Activated CD4-positive, alpha-beta T cell treated with anti-CD3 and anti-CD28 coated beads for 1 hour (primary cell): ENCODE measurements around the gene PROX2.

Source experiments
- DNase-seq: peaks from one replicate; pipeline ENCODE4 v3.0.0-alpha.2; 2020

PROX2 gene

DNA sequence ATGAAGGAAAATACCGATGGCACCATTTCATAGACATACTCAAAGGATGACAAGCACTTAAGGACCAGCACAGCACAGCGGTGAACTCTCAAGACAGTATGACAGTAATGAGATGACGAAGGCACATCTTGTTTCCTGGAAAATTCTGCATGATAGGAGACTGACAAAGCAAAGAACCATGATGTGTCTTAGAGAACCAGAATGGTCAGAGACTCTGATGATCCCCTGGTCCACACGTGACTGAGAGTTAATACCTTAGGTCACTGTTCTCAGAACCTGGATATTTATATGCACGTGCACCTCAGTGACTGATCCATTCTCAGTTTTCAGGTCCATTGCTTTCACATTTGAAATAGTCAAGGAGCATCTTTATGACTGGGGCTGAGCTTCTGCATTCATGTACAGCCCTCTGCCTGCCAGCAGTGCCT lies 35.3 kb downstream of the PROX2 start:
- no peak for DNase-seq

DNA sequence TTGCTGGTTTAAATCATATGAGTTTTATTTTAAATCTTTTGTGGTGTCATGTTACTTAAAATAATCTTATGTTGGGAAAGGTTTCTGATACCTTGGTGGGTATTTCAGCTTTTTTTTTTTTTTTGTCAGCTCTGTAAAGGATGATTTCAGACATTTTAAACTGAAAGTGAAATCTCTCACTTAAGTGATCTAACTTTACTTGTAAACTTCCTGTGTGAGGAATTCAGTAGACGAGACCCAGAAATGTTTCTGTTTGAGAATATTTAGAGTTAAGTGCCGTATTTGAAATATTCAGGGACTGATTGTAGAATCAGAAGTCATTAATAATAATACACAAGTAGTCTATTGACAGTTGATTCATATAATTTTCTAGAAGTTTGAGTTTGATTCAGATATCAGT lies 37.8 kb downstream of the PROX2 start:
- no peak for DNase-seq

DNA sequence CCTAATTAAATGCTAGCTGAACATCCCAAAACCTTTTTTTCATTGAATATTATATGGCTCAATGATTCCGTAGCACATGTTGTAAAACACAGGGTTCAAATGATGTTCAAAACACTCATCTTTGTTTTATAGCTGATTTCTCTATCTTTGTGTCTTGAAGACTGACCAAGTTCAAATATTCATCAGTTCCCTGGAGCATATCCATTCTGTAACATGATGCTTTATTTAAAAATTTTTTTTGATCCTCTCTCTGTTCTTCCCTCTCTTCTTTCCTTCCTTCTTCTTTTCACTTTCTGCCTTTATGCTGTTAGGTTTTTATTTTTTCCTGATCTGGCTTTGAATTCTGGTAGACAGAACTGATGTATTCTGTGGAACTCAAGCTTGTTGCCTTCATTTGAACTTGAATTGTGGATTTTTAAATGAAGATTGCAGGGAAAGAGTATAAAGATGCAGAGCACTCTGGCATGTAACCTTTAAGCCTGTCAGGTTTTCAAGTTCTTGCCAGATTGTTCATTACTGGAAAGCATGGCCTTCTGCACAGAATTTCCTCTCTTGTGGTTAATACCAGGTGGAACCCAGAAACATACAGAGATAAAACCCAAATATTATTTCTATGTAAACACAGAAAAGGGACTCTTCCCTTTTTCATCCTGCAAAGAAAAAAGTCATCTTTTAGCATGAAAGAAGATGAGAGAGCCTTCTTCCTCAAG lies 39.5 kb downstream of the PROX2 start:
- no peak for DNase-seq

DNA sequence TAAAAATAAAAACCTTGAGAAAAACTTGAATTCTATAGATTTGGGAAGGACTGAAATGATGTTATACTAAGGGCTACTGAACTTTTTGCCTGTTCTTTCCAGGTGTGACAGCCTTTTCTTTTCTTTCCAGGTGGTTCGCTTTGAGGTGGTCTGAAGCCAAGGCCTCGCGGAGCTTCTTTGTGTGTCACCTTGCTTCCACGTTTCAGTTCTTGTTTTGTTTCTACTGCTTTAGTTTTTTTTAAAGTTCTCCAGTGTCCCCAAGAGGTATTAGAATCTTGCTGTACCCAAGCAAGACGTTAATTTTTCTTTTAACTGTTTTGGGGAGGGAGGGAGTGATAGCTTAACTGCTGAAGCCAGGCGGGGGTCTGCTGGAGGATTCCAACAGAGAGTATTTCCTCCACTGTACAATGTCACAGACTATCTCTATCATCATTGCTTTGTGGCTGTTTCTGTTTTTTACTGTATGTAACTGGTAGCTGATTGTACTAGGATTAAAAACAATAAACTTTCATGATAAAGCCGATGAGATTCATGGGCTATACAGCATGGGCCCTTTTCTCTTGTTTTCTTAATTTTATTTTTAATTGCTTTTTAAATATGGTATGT lies 40.2 kb downstream of the PROX2 start:
- no peak for DNase-seq

DNA sequence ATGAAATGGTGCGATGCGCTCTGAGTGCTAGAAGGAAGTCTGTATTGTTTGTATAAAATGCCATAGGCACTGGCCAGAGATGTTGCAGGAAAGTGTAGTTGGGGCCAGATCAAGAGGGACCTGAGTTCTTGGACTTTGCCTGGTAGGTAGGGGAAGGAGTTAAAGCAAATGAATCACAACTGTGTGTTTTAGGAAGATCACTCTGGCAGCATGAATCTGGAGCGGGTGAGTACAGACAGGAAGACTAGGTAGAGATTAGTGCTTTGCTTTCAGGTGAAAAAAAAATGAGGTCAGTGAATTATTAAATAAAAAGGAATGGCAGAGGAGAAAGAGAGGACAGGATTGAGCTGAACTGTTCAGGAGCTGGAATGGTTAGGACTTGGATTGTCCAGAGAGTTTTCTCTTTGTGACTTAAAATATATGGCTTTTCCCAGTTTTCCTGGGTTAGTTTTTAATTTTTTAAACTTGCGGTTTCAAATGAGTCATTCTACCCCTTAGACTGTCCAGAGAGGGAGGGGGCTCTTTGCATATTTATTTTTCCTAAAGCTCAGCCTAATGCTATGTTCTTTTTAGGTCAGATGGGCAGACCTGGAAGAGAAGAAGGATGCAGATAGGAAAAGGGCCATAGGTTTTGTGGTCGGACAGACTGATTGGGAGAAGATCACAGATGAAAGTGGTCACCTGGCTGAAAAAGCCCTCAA lies 41.1 kb downstream of the PROX2 start:
- DNase-seq: no peak

DNA sequence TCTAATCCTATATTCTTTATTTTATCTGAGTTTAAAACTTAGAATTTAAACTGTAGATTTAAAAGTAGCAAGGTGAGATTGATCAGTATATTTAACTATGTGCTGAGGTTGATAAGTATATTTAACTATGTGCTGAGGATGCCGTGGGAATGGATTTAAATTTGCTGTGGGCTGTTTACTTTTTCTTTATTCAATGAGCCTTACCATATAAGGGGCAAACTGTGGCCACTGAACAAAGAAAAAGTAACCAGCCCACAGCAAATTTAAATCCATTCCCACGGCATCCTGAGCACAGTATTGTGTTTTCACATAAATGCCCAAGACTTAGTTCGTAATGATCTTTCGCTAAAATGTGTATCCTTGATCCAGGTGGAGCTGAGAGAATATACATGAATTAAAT lies 43.1 kb downstream of the PROX2 start:
- DNase-seq: no peak

DNA sequence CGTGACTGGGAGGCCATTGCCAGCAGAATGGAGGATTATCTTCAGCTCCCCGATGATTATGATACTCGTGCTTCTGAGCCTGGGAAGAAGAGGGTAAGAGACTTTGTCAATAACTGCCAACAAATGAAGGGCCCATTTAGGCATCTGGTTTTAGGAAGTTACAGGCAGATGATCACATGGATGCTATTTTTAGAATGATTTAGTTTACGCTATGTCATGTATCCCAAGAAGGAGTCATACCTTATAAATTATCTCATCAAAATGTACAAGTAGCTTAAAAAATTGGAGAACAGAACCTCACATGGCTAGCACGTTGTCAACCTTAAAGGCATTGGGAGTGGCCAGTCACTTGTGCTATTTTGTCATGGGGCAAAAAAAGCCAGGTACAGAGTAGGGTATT lies 46.7 kb downstream of the PROX2 start:
- DNase-seq: no peak

DNA sequence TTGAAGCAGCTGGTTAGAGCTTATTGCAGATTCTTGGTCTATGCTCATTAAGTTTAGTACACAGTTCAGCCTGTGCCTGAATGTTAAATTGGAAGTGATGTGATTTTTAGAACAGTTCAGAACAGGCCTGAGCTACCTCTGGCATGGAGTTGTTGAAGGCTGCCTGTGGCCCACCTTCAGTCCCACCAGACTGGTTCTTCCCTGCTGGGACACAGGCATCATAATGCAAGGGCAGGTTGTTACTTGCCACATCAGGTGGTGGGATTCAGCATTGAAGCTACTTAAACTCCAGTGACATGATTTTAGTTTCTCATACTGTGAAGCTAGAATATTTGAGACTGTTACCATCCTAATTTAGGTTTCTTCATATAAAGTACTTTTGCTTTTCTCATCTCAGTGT lies 49.4 kb downstream of the PROX2 start:
- DNase-seq: no peak
